HEK293 (cell line): ENCODE data around the gene EHD3.

ENCODE experiments used
- CTCF ChIA-PET: fragments of 350-600 bp; formaldehyde crosslinking; extraction: SDS; loops from one replicate; lab custom pipeline; 2021; ENCODE audit warnings: antibody characterized with exemption; lab: Yijun Ruan, JAX
- POLR2A ChIA-PET: fragments of 300-600 bp; formaldehyde crosslinking; extraction: SDS; loops from one replicate; lab custom pipeline; 2020; ENCODE audit warnings: antibody characterized with exemption, inconsistent platforms; lab: Yijun Ruan, JAX
- H3K27ac ChIP-seq: fragments of 200-500 bp; sonication (Bioruptor generic); 2 replicates; pipeline ENCODE4 v1.5.1; 2014; ENCODE audit warnings: low read depth, low read length, control low read depth, inconsistent platforms; ENCODE audit errors: extremely low read depth
- H3K36me3 ChIP-seq, 2 experiments: fragments of 200-500 bp in 1 of 2; sonication (Bioruptor generic) in 1 of 2; 1 replicate in 1 of 2; 2 replicates in 1 of 2; pipeline ENCODE4 v1.5.1; 2014 to 2017; ENCODE audit warnings: inconsistent platforms in 2 of 2, low read length in 2 of 2; ENCODE audit not compliant: control insufficient read depth in 2 of 2, insufficient read depth in 1 of 2
- H3K4me1 ChIP-seq: fragments of 200-500 bp; sonication (Bioruptor generic); 2 replicates; pipeline ENCODE4 v1.5.1; 2014; ENCODE audit warnings: mild to moderate bottlenecking, low read length, inconsistent platforms; ENCODE audit not compliant: control insufficient read depth, insufficient read depth
- H3K4me3 ChIP-seq: 2 replicates; pipeline ENCODE4 v1.5.1; 2011; ENCODE audit warnings: low read depth, mild to moderate bottlenecking, control low read depth, low read length, moderate library complexity
- H3K9me3 ChIP-seq: fragments of 200-500 bp; sonication (Bioruptor generic); 2 replicates; pipeline ENCODE4 v1.5.1; 2014; ENCODE audit warnings: low read depth, low read length, inconsistent platforms; ENCODE audit not compliant: control insufficient read depth, insufficient read depth
- KLF16 ChIP-seq: fragments of 450-650 bp; formaldehyde crosslinking; IDR thresholded peaks from 2 replicates; pipeline ENCODE4 v1.5.1; 2017; ENCODE audit warnings: missing biosample characterization, missing genetic modification characterization
- KLF7 ChIP-seq: fragments of 450-650 bp; formaldehyde crosslinking; IDR thresholded peaks from 2 replicates; pipeline ENCODE4 v1.5.1; 2016; ENCODE audit warnings: missing biosample characterization, missing genetic modification characterization, borderline replicate concordance
- MYNN ChIP-seq: fragments of 450-650 bp; formaldehyde crosslinking; IDR thresholded peaks from 2 replicates; pipeline ENCODE4 v1.5.1; 2016; ENCODE audit warnings: missing biosample characterization, missing genetic modification characterization, borderline replicate concordance
- REPIN1 ChIP-seq: fragments of 450-650 bp; formaldehyde crosslinking; IDR thresholded peaks from 2 replicates; pipeline ENCODE4 v1.5.1; 2017; ENCODE audit warnings: missing biosample characterization, missing genetic modification characterization, low read depth
- SALL2 ChIP-seq: fragments of 450-650 bp; formaldehyde crosslinking; IDR thresholded peaks from 2 replicates; pipeline ENCODE4 v1.5.0; 2017; ENCODE audit warnings: missing biosample characterization, mild to moderate bottlenecking, missing genetic modification characterization, borderline replicate concordance
- ZNF146 ChIP-seq: fragments of 450-650 bp; formaldehyde crosslinking; IDR thresholded peaks from 2 replicates; pipeline ENCODE4 v1.5.1; 2016; ENCODE audit warnings: missing biosample characterization, missing genetic modification characterization
- ZNF223 ChIP-seq: fragments of 450-650 bp; formaldehyde crosslinking; IDR thresholded peaks from 2 replicates; pipeline ENCODE4 v1.5.1; 2016; ENCODE audit warnings: missing biosample characterization, missing genetic modification characterization
- ZNF239 ChIP-seq: fragments of 450-650 bp; formaldehyde crosslinking; IDR thresholded peaks from 2 replicates; pipeline ENCODE4 v1.5.1; 2016; ENCODE audit warnings: missing biosample characterization, missing genetic modification characterization
- ZNF416 ChIP-seq: fragments of 450-650 bp; formaldehyde crosslinking; IDR thresholded peaks from 2 replicates; pipeline ENCODE4 v1.5.1; 2016; ENCODE audit warnings: missing biosample characterization, missing genetic modification characterization
- ZNF530 ChIP-seq: fragments of 450-650 bp; formaldehyde crosslinking; IDR thresholded peaks from 2 replicates; pipeline ENCODE4 v1.5.1; 2016; ENCODE audit warnings: low read depth, missing biosample characterization, missing genetic modification characterization
- ZNF555 ChIP-seq: fragments of 450-650 bp; formaldehyde crosslinking; conservative IDR thresholded peaks from 2 replicates; pipeline ENCODE4 v1.5.1; 2017; ENCODE audit warnings: missing biosample characterization, mild to moderate bottlenecking, missing genetic modification characterization, inconsistent platforms
- ZNF596 ChIP-seq: fragments of 450-650 bp; IDR thresholded peaks from 2 replicates; pipeline ENCODE4 v1.5.0; 2018; ENCODE audit warnings: missing biosample characterization, mild to moderate bottlenecking, missing genetic modification characterization, moderate library complexity
- ZNF701 ChIP-seq: fragments of 450-650 bp; formaldehyde crosslinking; IDR thresholded peaks from 2 replicates; pipeline ENCODE4 v1.5.1; 2016; ENCODE audit warnings: missing biosample characterization, missing genetic modification characterization
- TF ChIP-seq, protein P1 (sequence below): fragments of 450-650 bp; formaldehyde crosslinking; IDR thresholded peaks from 2 replicates; pipeline ENCODE4 v1.5.1; 2016; ENCODE audit warnings: missing biosample characterization, missing genetic modification characterization, borderline replicate concordance
- TF ChIP-seq, protein P2 (sequence below): fragments of 450-650 bp; formaldehyde crosslinking; IDR thresholded peaks from 2 replicates; pipeline ENCODE4 v1.5.1; 2017; ENCODE audit warnings: missing biosample characterization, mild to moderate bottlenecking, missing genetic modification characterization, moderate library complexity
- TF ChIP-seq, protein P3 (sequence below): fragments of 450-650 bp; formaldehyde crosslinking; IDR thresholded peaks from 2 replicates; pipeline ENCODE4 v1.5.1; 2016; ENCODE audit warnings: missing biosample characterization, missing genetic modification characterization
- TF ChIP-seq, protein P4 (sequence below): fragments of 450-650 bp; formaldehyde crosslinking; IDR thresholded peaks from 2 replicates; pipeline ENCODE4 v1.5.1; 2016; ENCODE audit warnings: missing biosample characterization, missing genetic modification characterization
- TF ChIP-seq, protein P5 (sequence below): fragments of 450-650 bp; formaldehyde crosslinking; IDR thresholded peaks from 2 replicates; pipeline ENCODE4 v1.5.1; 2017; ENCODE audit warnings: missing biosample characterization, missing genetic modification characterization
- TF ChIP-seq, protein P6 (sequence below): fragments of 450-650 bp; formaldehyde crosslinking; IDR thresholded peaks from 2 replicates; pipeline ENCODE4 v1.5.1; 2016; ENCODE audit warnings: missing biosample characterization, missing genetic modification characterization, borderline replicate concordance

The EHD3 gene

DNA sequence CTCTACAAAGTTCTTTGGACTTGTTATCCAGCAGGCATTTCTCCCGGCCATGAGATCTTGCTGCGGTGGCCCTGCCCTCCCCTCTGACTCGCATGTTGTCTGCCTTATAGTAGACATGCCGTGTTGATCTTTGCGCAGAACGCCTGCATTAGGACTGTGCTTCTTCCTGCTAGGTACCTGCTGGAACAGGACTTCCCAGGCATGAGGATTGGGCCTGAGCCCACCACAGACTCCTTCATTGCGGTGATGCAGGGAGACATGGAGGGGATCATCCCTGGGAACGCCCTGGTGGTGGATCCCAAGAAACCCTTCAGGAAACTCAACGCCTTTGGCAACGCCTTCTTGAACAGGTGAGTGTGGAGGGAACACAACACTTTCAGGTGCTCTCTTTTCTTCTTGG is 10.1 kb downstream of the EHD3 start:
- no peak overlapping the region for H3K27ac ChIP-seq
- H3K4me1 ChIP-seq: no peaks in the 10 kb centered on the region
- POLR2A ChIA-PET: no interaction called here
- H3K9me3 ChIP-seq: no peaks in the 10 kb centered on the region
- H3K4me3 ChIP-seq: no peak overlapping the region
- CTCF ChIA-PET: interaction anchor here (1.2 kb wide), 1 partner anchor 10 kb away, joined by 4 read pairs; the partner anchor contains the start of gene EHD3
- H3K36me3 ChIP-seq: peaks cover 0 to 20% of the 10 kb centered on the region in 2 experiments; a peak in 2 of 3 replicates
- TF ChIP-seq ZNF416 (tag by site-specific recombination) (no peak), ZNF223 (tag by site-specific recombination) (no peak), SALL2 (no peak), ZNF239 (no peak), ZNF596 (no peak), ZNF530 (tag by site-specific recombination) (no peak), MYNN (tag by site-specific recombination) (no peak), KLF7 (tag by site-specific recombination) (no peak), ZNF146 (no peak), ZNF555 (tag by site-specific recombination) (no peak), REPIN1 (no peak), KLF16 (tag by site-specific recombination) (no peak), ZNF701 (tag by site-specific recombination) (no peak)
- TF ChIP-seq, protein P1, sequence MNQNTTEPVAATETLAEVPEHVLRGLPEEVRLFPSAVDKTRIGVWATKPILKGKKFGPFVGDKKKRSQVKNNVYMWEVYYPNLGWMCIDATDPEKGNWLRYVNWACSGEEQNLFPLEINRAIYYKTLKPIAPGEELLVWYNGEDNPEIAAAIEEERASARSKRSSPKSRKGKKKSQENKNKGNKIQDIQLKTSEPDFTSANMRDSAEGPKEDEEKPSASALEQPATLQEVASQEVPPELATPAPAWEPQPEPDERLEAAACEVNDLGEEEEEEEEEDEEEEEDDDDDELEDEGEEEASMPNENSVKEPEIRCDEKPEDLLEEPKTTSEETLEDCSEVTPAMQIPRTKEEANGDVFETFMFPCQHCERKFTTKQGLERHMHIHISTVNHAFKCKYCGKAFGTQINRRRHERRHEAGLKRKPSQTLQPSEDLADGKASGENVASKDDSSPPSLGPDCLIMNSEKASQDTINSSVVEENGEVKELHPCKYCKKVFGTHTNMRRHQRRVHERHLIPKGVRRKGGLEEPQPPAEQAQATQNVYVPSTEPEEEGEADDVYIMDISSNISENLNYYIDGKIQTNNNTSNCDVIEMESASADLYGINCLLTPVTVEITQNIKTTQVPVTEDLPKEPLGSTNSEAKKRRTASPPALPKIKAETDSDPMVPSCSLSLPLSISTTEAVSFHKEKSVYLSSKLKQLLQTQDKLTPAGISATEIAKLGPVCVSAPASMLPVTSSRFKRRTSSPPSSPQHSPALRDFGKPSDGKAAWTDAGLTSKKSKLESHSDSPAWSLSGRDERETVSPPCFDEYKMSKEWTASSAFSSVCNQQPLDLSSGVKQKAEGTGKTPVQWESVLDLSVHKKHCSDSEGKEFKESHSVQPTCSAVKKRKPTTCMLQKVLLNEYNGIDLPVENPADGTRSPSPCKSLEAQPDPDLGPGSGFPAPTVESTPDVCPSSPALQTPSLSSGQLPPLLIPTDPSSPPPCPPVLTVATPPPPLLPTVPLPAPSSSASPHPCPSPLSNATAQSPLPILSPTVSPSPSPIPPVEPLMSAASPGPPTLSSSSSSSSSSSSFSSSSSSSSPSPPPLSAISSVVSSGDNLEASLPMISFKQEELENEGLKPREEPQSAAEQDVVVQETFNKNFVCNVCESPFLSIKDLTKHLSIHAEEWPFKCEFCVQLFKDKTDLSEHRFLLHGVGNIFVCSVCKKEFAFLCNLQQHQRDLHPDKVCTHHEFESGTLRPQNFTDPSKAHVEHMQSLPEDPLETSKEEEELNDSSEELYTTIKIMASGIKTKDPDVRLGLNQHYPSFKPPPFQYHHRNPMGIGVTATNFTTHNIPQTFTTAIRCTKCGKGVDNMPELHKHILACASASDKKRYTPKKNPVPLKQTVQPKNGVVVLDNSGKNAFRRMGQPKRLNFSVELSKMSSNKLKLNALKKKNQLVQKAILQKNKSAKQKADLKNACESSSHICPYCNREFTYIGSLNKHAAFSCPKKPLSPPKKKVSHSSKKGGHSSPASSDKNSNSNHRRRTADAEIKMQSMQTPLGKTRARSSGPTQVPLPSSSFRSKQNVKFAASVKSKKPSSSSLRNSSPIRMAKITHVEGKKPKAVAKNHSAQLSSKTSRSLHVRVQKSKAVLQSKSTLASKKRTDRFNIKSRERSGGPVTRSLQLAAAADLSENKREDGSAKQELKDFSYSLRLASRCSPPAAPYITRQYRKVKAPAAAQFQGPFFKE: no peak
- TF ChIP-seq, protein P2, sequence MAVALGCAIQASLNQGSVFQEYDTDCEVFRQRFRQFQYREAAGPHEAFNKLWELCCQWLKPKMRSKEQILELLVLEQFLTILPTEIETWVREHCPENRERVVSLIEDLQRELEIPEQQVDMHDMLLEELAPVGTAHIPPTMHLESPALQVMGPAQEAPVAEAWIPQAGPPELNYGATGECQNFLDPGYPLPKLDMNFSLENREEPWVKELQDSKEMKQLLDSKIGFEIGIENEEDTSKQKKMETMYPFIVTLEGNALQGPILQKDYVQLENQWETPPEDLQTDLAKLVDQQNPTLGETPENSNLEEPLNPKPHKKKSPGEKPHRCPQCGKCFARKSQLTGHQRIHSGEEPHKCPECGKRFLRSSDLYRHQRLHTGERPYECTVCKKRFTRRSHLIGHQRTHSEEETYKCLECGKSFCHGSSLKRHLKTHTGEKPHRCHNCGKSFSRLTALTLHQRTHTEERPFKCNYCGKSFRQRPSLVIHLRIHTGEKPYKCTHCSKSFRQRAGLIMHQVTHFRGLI: no peak
- TF ChIP-seq, protein P3, sequence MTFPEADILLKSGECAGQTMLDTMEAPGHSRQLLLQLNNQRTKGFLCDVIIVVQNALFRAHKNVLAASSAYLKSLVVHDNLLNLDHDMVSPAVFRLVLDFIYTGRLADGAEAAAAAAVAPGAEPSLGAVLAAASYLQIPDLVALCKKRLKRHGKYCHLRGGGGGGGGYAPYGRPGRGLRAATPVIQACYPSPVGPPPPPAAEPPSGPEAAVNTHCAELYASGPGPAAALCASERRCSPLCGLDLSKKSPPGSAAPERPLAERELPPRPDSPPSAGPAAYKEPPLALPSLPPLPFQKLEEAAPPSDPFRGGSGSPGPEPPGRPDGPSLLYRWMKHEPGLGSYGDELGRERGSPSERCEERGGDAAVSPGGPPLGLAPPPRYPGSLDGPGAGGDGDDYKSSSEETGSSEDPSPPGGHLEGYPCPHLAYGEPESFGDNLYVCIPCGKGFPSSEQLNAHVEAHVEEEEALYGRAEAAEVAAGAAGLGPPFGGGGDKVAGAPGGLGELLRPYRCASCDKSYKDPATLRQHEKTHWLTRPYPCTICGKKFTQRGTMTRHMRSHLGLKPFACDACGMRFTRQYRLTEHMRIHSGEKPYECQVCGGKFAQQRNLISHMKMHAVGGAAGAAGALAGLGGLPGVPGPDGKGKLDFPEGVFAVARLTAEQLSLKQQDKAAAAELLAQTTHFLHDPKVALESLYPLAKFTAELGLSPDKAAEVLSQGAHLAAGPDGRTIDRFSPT (tag by site-specific recombination): no peak
- TF ChIP-seq, protein P4, sequence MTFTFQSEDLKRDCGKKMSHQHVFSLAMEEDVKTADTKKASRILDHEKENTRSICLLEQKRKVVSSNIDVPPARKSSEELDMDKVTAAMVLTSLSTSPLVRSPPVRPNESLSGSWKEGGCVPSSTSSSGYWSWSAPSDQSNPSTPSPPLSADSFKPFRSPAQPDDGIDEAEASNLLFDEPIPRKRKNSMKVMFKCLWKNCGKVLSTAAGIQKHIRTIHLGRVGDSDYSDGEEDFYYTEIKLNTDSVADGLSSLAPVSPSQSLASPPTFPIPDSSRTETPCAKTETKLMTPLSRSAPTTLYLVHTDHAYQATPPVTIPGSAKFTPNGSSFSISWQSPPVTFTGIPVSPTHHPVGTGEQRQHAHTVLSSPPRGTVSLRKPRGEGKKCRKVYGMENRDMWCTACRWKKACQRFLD: no peak
- TF ChIP-seq, protein P5, sequence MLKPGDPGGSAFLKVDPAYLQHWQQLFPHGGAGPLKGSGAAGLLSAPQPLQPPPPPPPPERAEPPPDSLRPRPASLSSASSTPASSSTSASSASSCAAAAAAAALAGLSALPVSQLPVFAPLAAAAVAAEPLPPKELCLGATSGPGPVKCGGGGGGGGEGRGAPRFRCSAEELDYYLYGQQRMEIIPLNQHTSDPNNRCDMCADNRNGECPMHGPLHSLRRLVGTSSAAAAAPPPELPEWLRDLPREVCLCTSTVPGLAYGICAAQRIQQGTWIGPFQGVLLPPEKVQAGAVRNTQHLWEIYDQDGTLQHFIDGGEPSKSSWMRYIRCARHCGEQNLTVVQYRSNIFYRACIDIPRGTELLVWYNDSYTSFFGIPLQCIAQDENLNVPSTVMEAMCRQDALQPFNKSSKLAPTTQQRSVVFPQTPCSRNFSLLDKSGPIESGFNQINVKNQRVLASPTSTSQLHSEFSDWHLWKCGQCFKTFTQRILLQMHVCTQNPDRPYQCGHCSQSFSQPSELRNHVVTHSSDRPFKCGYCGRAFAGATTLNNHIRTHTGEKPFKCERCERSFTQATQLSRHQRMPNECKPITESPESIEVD (tag by site-specific recombination): no peak
- TF ChIP-seq, protein P6, sequence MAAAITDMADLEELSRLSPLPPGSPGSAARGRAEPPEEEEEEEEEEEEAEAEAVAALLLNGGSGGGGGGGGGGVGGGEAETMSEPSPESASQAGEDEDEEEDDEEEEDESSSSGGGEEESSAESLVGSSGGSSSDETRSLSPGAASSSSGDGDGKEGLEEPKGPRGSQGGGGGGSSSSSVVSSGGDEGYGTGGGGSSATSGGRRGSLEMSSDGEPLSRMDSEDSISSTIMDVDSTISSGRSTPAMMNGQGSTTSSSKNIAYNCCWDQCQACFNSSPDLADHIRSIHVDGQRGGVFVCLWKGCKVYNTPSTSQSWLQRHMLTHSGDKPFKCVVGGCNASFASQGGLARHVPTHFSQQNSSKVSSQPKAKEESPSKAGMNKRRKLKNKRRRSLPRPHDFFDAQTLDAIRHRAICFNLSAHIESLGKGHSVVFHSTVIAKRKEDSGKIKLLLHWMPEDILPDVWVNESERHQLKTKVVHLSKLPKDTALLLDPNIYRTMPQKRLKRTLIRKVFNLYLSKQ (tag by site-specific recombination): no peak
